Kidney (tissue), 14 donors: ENCODE data around the gene CDKN2B. TPM values are rescaled to one million over a fixed set of nuclear protein-coding genes. Genes with fewer than 3 reads are reported as not detected.

ENCODE experiments used
- DNase-seq, 5 donors: peaks; one replicate each; pipeline ENCODE4 v3.0.0-alpha.2; 2013 to 2020
- FAIRE-seq: peaks from 2 replicates; lab custom pipeline; 2012; peaks lifted over from hg19 to GRCh38; lab: Jason Lieb, UNC
- H3K27ac ChIP-seq, 2 donors: one replicate each; pipeline ENCODE4 v1.7.0; 2013; ENCODE audit warnings: low read depth in 2 of 2, low read length in 2 of 2, inconsistent platforms in 1 of 2
- H3K27me3 ChIP-seq: one replicate; pipeline ENCODE4 v1.7.1; 2013; ENCODE audit warnings: low read length, inconsistent platforms; ENCODE audit not compliant: control insufficient read depth, insufficient read depth
- H3K36me3 ChIP-seq, 3 donors: one replicate each; pipeline versions ENCODE4 v1.7.0 to v1.7.1; 2013; ENCODE audit warnings: low read length in 3 of 3, control low read depth in 1 of 3, inconsistent platforms in 1 of 3; ENCODE audit not compliant: insufficient read depth in 3 of 3, control insufficient read depth in 2 of 3
- H3K4me1 ChIP-seq, 3 donors: one replicate each; pipeline versions ENCODE4 v1.7.0 to v1.7.1; 2013; ENCODE audit warnings: low read length in 3 of 3, inconsistent platforms in 1 of 3, low read depth in 1 of 3; ENCODE audit not compliant: control insufficient read depth in 2 of 3, insufficient read depth in 2 of 3
- H3K4me3 ChIP-seq, 3 donors: one replicate each; pipeline versions ENCODE4 v1.7.0 to v1.8.1; 2013; ENCODE audit warnings: low read length in 3 of 3, control low read depth in 1 of 3, inconsistent platforms in 1 of 3
- H3K9ac ChIP-seq, 3 donors: one replicate each; pipeline versions ENCODE4 v1.7.0 to v1.7.1; 2013; ENCODE audit warnings: low read length in 3 of 3, control low read depth in 1 of 3, inconsistent platforms in 1 of 3
- H3K9me3 ChIP-seq, 3 donors: one replicate each; pipeline versions ENCODE4 v1.7.0 to v1.7.1; 2013; ENCODE audit warnings: low read length in 3 of 3, control low read depth in 1 of 3, inconsistent platforms in 1 of 3; ENCODE audit not compliant: control insufficient read depth in 2 of 3, insufficient read depth in 1 of 3
- CTCF ChIP-seq: IDR thresholded peaks from 3 replicates; pipeline ENCODE4 v1.5.1; 2012; ENCODE audit warnings: mild to moderate bottlenecking, moderate library complexity, borderline replicate concordance; ENCODE audit not compliant: insufficient read depth; ENCODE audit errors: extremely low read depth
- intact Hi-C: fragments of 100-400 bp; cut with DNase I; formaldehyde crosslinking; loops from one replicate; pipeline ENCODE4 v1.11.1; 2022
- polyA plus RNA-seq: library from polyadenylated mRNA; stranded (reverse); fragments of 350-450 nt; fragmentation: Illumina TruSeq; extraction: RNeasy Lipid Tissue Mini Kit (QIAGEN cat#74804); gene quantifications from one replicate; pipeline ENCODE4 v1.2.3, GENCODE V29; 2014; ENCODE audit warnings: low read depth, low replicate concordance; ENCODE audit not compliant: insufficient read depth
- total RNA-seq: library from RNA; stranded (reverse); fragmentation: NEBNext Ultra II Directional; extraction: Animal tissue kit (Norgen Biotek cat#: 25700); gene quantifications from one replicate; pipeline ENCODE4 v1.2.1, GENCODE V29; 2021
- donor health status: control.
- donor health status: control.
- donor health status: control.
- donor health status: control.
- donor health status: control.
- donor health status: DM: yes; HTN: yes; CAD: no.
- donor health status: Normal renal cell carcinoma (clear cell type).

Gene CDKN2B
- total and polyA plus RNA-seq, 2 donors from 2014 or later, result 0.30 to 1.8 TPM

- intact Hi-C loops, result no loop called here
- no peak for TF ChIP-seq CTCF
- no peaks in the 10 kb centered on the region for H3K27me3 ChIP-seq
- H3K36me3 ChIP-seq, result no peaks in the 10 kb centered on the region
- FAIRE-seq (no peak), DNase-seq (no peak)
- H3K4me1 ChIP-seq, result no peaks in the 10 kb centered on the region
- no peak overlapping the region for H3K9ac ChIP-seq
- H3K4me3 ChIP-seq, result no peak overlapping the region
- no peak overlapping the region for H3K27ac ChIP-seq
- H3K9me3 ChIP-seq, result no peaks in the 10 kb centered on the region
Measured at GRCh38 chr9:22029231-22029630, 20.1 kb upstream of the CDKN2B start.

DNA sequence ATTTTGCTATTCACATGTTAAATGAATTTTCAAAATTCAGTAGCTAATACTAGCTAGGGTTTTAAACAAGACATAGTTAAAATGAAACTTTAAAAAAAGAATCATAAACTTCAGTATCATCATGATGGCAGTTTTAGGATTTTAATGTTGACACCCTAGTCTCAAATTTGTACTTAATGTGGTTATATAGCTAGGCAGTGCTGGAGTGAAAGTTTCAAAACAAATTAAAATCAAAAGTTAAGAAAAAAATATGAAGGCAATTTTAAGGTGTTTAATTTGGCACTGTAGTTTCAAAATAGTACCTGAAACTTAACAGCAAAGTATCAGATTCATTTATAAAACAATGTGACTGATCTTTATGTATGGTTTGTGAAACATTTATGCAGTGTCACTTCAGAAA is 19.3 kb upstream of the CDKN2B start:
- intact Hi-C loops, result no loop called here
- FAIRE-seq (no peak), DNase-seq (no peak)
- no peaks in the 10 kb centered on the region for H3K4me1 ChIP-seq
- H3K9me3 ChIP-seq, result no peaks in the 10 kb centered on the region
- H3K9ac ChIP-seq, result no peak overlapping the region
- no peaks in the 10 kb centered on the region for H3K27me3 ChIP-seq
- no peak overlapping the region for H3K4me3 ChIP-seq
- no peaks in the 10 kb centered on the region for H3K36me3 ChIP-seq
- no peak for TF ChIP-seq CTCF
- no peak overlapping the region for H3K27ac ChIP-seq

DNA sequence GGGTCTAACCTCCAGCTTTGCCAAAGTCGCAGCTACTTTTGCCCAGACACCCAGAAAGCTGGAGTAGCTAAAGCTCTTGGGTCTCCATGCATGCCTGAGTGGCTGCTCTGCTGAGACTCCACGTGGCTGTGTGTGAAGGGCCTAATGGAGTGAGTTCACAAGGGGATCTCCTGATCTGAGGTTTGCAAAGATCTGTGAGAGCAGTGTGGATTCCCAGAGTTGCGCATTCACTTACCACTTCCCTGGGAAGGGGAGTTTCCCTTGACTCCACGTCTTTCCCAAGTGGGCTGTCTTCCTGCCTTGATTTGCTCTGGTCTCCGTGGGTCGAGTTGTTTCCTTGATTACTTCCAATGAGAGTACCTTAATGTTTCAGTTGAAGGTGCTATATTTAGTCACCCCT is 17.6 kb upstream of the CDKN2B start:
- no peak for DNase-seq
- H3K9me3 ChIP-seq, result no peaks in the 10 kb centered on the region
- FAIRE-seq, result no peak
- no peak overlapping the region for H3K4me3 ChIP-seq
- intact Hi-C loops, result no loop called here
- H3K4me1 ChIP-seq, result no peaks in the 10 kb centered on the region
- no peak overlapping the region for H3K9ac ChIP-seq
- H3K27ac ChIP-seq, result no peak overlapping the region
- TF ChIP-seq CTCF, result no peak
- no peaks in the 10 kb centered on the region for H3K36me3 ChIP-seq
- no peaks in the 10 kb centered on the region for H3K27me3 ChIP-seq

GRCh38 chr9:22022396-22022795 is 13.3 kb upstream of the CDKN2B start:
- no peaks in the 10 kb centered on the region for H3K9me3 ChIP-seq
- H3K9ac ChIP-seq, result no peak overlapping the region
- intact Hi-C loops, result no loop called here
- H3K4me1 ChIP-seq, result no peaks in the 10 kb centered on the region
- no peak overlapping the region for H3K4me3 ChIP-seq
- TF ChIP-seq CTCF, result no peak
- H3K36me3 ChIP-seq, result no peaks in the 10 kb centered on the region
- no peaks in the 10 kb centered on the region for H3K27me3 ChIP-seq
- DNase-seq (no peak), FAIRE-seq (no peak)
- no peak overlapping the region for H3K27ac ChIP-seq
